ENCODE data around the gene TRIP13. TPM values are rescaled to one million over a fixed set of nuclear protein-coding genes. Genes with fewer than 3 reads are reported as not detected.

The TRIP13 gene
- total RNA-seq, 1 donor from 2014 or later, result 11.9 TPM

GRCh38 chr5:870956-871355, 21.7 kb upstream of the TRIP13 start:
- Mint-ChIP-seq H3K4me1 (ENCODE audit: low read depth) (peaks cover 8% of the 10 kb centered on the region), H3K4me3 (ENCODE audit: low read depth) (no peak overlapping the region), H3K9me3 (ENCODE audit: low read depth) (no peaks in the 10 kb centered on the region), H3K27ac (no peak overlapping the region), H3K36me3 (ENCODE audit: insufficient read depth) (peaks cover 39% of the 10 kb centered on the region), H3K27me3 (no peaks in the 10 kb centered on the region)
- DNase-seq (ENCODE audit: low spot score, unreplicated experiment), result no peak
- no peak for TF ChIP-seq CTCF (IDR thresholded peaks at IDR 0.05; ENCODE audit: unreplicated experiment)

GRCh38 chr5:871596-872298, 20.9 kb upstream of the TRIP13 start:
- TF ChIP-seq CTCF (IDR thresholded peaks at IDR 0.05; ENCODE audit: unreplicated experiment), result no peak
- Mint-ChIP-seq H3K36me3 (ENCODE audit: insufficient read depth) (peaks cover 35% of the 10 kb centered on the region), H3K27me3 (no peaks in the 10 kb centered on the region)

GRCh38 chr5:872301-872700, 20.4 kb upstream of the TRIP13 start:
- H3K27ac Mint-ChIP-seq, result peak overlapping the region; percentile 21
- no peak for DNase-seq (ENCODE audit: low spot score, unreplicated experiment)
- H3K9me3 Mint-ChIP-seq (ENCODE audit: low read depth), result no peaks in the 10 kb centered on the region
- no peak for TF ChIP-seq CTCF (IDR thresholded peaks at IDR 0.05; ENCODE audit: unreplicated experiment)
- peaks cover 37% of the 10 kb centered on the region for H3K36me3 Mint-ChIP-seq (ENCODE audit: insufficient read depth)
- H3K27me3 Mint-ChIP-seq, result no peaks in the 10 kb centered on the region
- no peak overlapping the region for H3K4me3 Mint-ChIP-seq (ENCODE audit: low read depth)
- peaks cover 8% of the 10 kb centered on the region for H3K4me1 Mint-ChIP-seq (ENCODE audit: low read depth)

More at GRCh38 chr5:871596-872298, 20.9 kb upstream of the TRIP13 start:
- Mint-ChIP-seq H3K27ac (no peak overlapping the region), H3K9me3 (ENCODE audit: low read depth) (no peaks in the 10 kb centered on the region), H3K4me3 (ENCODE audit: low read depth) (no peak overlapping the region), H3K4me1 (ENCODE audit: low read depth) (peaks cover 8% of the 10 kb centered on the region)
- DNase-seq (ENCODE audit: low spot score, unreplicated experiment), result no peak

- no peaks in the 10 kb centered on the region for H3K9me3 Mint-ChIP-seq (ENCODE audit: low read depth)
- no peak for DNase-seq (ENCODE audit: low spot score, unreplicated experiment)
- H3K27me3 Mint-ChIP-seq, result no peaks in the 10 kb centered on the region
- no peak for TF ChIP-seq CTCF (IDR thresholded peaks at IDR 0.05; ENCODE audit: unreplicated experiment)
- H3K4me1 Mint-ChIP-seq (ENCODE audit: low read depth), result peaks cover 8% of the 10 kb centered on the region
- H3K27ac Mint-ChIP-seq, result peak overlapping the region; percentile 76
- H3K36me3 Mint-ChIP-seq (ENCODE audit: insufficient read depth), result peaks cover 34% of the 10 kb centered on the region
- no peak overlapping the region for H3K4me3 Mint-ChIP-seq (ENCODE audit: low read depth)
Observed at GRCh38 chr5:873328-873727, 19.4 kb upstream of the TRIP13 start.

GRCh38 chr5:875931-876330, 16.8 kb upstream of the TRIP13 start:
- peaks cover 26% of the 10 kb centered on the region for H3K36me3 Mint-ChIP-seq (ENCODE audit: insufficient read depth)

More at GRCh38 chr5:875931-876330, 16.8 kb upstream of the TRIP13 start:
- TF ChIP-seq CTCF (IDR thresholded peaks at IDR 0.05; ENCODE audit: unreplicated experiment), result no peak
- Mint-ChIP-seq H3K4me3 (ENCODE audit: low read depth) (no peak overlapping the region), H3K27me3 (no peaks in the 10 kb centered on the region), H3K9me3 (ENCODE audit: low read depth) (no peaks in the 10 kb centered on the region), H3K4me1 (ENCODE audit: low read depth) (peaks cover 8% of the 10 kb centered on the region), H3K27ac (no peak overlapping the region)
- DNase-seq (ENCODE audit: low spot score, unreplicated experiment), result no peak

Data from progenitor cell of endocrine pancreas (in vitro differentiated cells).